RCC 7860 (cell line): ENCODE measurements around the gene NOP10.
"Not testable (repeated sequence)": the region's sequence is repeated elsewhere in the genome, so short reads cannot be mapped to it uniquely, and the experiment has no call there.

Experiments used
- DNase-seq: peaks from one replicate; pipeline ENCODE4 v3.0.0-alpha.2; 2015; ENCODE audit warnings: low spot score
- FAIRE-seq: peaks from 2 replicates; lab custom pipeline; 2012; peaks lifted over from hg19 to GRCh38; lab: Jason Lieb, UNC

Gene NOP10

GRCh38 chr15:34342737-34343575 is at the start of gene NOP10, which contains the start of gene NUTM1:
Gene NOP10 (minus strand): TSS chr15:34343136. CDS start chr15:34343073, 63 bp downstream.
Gene NUTM1 (plus strand): TSS chr15:34343315. CDS start chr15:34343697, 382 bp downstream.
- peak; percentile 79 for DNase-seq
- peak; percentile 51 for FAIRE-seq

- DNase-seq, FAIRE-seq: not testable (repeated sequence)
Observed at GRCh38 chr15:34389594-34390086, 46.7 kb upstream of the NOP10 start.

DNA sequence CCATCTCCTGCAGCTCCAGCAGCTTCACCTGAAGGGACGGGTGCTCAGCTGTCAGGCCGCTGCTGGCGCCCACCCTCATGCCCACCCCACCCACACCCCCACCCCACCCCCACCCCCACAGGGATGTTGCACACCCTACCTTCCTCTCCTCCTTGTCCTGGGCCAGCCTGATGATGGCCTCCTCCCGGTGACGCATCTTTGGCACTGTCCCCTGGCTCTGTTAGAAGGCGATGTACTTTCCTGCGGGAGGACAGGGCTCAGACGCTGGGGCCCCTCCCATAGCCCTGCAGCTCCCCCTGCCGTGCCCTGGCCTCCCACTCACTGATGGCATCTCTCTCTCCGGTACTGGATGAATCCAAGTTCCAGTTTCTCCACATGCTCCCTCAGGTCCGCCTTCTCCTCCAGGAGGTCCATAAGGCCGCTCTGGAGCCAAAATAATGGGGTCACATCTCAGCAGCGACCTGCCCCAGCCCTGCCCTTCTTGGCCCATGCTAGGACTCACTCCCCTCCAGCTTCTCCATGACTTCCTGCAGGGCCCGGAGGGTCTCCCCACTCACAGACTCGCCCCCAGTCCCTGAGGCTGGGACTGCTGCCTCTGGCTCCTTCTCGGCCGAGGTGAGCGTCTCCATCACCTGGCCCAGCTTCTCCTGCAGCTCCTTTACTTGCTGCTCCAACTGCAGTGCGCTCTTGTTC is 39.0 kb upstream of the NOP10 start:
- FAIRE-seq, DNase-seq: not testable (repeated sequence)

GRCh38 chr15:34380491-34380890 is 37.6 kb upstream of the NOP10 start:
- FAIRE-seq, DNase-seq: not testable (repeated sequence)

DNA sequence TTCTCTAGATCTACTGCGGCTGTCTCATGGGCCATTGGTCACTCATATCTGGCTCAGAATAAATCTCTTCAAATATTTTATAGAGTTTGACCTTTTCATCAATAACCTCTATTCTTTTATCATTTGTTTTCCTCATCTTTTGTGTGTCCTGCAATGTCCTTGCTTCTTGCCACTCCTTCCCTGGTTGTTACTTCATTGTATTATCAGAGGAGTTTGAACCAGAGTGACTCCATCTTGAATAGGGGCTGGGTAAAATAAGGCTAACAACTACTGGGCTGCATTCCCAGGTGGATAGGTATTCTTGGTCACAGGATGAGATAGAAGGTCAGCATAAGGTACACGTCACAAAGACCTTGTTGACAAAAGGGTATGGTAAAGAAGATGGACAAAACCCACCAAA is 33.9 kb upstream of the NOP10 start:
- FAIRE-seq, result no peak

GRCh38 chr15:34375541-34375940 is 32.6 kb upstream of the NOP10 start:
- FAIRE-seq, DNase-seq: not testable (repeated sequence)

More for the DNA sequence above, 33.9 kb upstream of the NOP10 start:
- DNase-seq, result no peak

DNA sequence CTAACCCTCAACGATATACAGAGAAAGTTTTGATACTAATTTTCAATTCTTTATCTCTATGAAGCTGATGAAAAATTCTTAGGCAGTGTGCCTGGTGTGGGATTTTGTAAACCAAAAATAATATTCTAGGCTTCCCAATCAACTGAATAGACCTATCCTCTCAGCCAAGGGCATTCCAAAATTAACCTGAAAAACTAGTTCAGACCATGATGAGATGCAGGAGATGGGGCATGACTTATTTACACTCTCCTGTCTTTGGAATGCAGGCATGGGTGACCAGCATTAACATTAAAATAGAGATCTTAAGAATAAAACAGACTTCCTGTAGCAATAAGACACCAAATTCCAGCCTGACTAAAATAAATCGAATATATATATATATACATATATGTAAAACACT is 31.9 kb upstream of the NOP10 start:
- DNase-seq, result no peak
- no peak for FAIRE-seq

- FAIRE-seq (no peak), DNase-seq (no peak)
Observed at GRCh38 chr15:34373951-34374350, 31.0 kb upstream of the NOP10 start.

DNA sequence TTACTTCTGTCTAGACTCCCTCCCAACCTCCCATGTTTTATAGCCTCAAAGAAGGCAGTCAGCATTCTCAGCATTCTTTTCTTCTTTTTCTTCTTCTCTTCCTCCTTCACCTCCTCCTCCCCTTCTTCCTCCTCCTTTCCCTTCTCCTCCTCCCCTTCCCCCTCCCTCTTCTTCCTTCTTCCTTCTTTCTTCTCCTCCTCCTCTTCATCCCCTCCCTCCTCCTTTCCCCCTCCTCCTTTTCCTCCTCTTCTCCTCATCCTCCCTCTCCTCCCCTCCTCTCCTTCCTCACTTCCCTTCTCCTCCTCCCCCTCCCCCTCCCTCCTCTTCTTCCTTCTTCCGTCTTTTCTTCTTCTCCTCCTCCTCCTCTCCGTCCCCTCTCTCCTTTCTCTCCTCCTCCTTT is 27.7 kb upstream of the NOP10 start:
- FAIRE-seq, result no peak
- no peak for DNase-seq

DNA sequence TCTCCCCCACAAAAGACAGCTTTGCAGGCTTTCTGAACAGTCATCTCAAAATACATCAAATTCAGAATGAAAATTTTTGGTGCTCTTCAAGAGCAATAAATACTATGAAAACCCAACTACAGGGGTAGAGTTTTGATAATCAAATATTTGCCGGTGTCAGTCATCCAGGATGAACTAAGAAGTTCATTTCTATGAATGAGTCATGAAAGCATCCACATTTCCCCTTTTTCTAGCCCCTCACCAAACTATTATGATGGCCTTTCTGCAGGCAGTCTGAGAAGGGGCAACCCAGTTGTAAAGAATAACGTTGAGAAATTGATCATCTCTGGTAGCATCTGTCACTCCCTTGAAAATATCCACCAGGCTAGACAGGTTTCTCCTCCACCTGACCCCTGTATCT is 27.2 kb upstream of the NOP10 start:
- FAIRE-seq, result no peak
- DNase-seq, result no peak

DNA sequence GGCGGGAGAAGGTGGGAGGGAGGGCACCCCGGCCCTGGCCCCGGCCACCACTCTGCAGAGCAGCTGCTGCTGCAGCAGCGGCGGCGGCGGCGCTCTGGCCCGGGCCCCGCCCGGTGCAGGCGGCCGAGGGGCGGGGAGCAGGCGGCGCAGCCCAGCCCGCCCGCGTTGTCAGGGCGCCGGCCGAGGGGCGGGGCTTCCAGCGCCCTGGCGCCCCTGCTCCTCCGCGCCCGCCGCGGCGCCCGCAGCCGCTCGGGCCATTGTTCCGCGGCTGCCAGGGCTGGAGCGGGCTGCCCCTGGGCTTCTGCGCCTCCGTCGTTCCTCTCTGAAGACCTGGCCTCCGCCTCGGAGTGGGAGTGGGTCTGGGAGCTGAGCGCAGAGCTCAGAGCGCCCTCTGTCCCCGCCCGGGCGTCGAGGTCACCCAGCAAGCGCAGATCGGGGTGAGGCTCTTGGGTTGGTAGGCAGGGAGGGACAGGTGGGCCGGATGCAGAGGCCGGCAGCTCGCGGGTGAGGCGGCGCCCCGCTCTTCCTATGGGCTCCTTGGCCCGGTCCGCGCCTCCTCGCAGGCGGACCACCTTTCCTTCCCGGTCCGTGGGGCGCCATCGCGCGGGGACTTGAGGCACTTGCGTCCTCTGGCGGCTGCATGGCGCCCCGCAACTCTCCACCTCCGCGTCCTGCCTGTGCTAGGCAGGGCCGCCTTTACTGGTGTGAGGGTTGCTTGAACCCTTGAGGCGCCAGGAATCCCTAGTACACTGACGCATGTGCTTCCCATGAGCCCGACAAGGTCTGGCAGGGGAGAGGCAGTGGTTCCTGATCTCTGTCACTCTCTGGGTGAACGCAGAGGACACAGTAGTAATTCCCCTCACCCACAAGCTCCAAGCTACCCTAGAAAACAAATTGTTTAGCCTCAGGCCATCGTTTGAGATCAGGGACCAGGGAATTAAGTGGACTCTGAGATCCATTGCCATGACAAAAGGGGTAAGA is 24.5 kb upstream of the NOP10 start, which contains the start of gene LPCAT4:
Gene LPCAT4, minus strand, starts transcription at position 96 of the 981 bp plus-strand sequence. CDS start 96 bp downstream, outside the sequence.
- DNase-seq (peak; percentile 72), FAIRE-seq (no peak)

DNA sequence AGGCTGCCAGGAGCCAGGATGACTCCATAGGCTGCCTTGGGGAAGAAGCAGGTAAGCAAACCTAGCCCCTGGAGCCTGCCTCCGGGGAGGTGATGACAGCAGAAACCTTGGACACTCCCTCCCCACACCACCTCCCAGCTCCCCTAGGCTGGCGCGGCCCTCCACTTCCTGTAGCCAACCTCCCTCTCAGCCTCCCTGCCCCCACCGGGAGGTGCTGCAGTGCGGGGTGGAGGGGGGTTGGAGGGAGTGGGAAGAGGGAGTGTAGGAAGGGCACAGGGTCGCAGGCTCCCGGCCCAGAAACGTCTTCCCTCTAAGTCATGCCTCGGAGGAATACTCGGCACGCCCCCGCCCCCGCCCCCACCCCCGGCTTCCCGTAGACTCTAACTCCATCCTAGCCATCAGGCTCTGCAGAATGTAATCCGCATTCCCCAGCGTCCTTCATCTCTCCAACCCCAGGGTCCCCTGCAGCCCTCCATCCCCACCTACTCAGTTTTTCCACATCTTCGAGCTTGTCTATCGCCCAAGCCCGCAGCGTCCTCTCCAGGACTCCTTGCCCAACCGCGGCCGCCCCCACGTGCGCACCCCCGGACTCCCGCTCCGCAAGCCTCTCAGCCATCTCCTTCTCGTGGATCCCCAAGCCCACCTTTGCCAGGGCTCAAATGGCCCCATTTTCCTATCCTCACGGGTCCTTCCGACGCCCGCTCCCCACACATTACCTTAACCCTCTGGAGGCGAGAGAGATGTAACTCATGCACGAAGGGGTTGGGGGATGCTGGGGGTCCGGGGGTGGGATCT is 23.5 kb upstream of the NOP10 start:
- FAIRE-seq (no peak), DNase-seq (peak; percentile 40)

DNA sequence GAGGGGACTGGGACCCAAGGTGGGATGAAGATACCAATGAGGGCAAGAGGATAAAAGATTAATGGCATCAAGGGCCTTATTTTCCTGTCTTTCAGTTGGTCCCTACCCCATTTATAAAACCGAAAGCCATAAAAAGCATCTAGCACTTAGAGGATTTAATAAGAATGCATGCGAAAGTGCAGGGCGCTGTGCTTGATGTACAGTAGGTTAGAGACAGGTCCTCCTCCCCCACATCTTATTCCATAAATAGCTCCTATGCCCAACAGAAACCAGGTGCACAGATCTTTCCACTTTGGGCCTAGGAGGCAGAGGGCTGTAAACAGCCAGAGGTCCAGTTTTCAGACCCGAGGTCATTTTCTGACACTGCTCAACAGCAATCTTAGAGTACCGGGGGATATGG is 22.9 kb upstream of the NOP10 start:
- DNase-seq (no peak), FAIRE-seq (no peak)

DNA sequence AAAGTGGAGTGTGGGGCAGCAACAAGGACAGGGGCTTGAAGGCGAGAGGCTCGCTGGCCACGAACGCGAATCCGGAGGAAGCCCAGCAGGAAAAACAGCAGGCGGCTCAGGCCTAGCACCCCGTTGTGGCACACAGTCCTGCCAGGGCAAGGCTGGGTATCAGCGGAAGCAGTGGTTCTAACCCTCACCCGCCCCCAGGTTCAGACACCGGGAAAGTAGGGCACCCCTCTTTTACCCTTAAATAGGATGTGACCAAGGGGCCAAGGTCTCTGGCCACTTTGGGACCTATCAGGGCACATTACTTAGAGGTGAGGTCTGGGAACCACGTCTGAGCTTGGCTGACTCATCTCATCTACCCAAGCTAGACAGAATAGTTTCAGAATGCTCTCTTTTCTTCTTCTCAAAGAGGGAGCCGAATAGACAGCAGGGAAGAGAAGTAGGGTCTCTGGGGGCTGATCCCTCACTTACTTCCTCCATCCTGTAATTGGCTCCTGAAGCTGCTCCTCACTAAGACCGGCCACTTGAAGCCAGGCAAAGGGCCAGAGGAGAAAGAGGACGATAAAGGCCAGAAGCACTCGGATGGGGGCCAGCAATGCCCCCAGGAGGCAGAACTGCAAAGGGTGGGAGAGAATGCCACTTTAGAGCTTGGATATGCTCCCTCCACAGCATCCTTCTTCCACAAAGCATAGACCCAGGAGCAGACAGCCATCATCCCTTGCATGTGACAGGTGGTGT is 22.3 kb upstream of the NOP10 start:
- FAIRE-seq (no peak), DNase-seq (no peak)

GRCh38 chr15:34364041-34364440 is 21.1 kb upstream of the NOP10 start:
- DNase-seq (no peak), FAIRE-seq (no peak)

- no peak for FAIRE-seq
- no peak for DNase-seq
Observed at GRCh38 chr15:34362047-34362773, 19.3 kb upstream of the NOP10 start.

GRCh38 chr15:34361278-34361677 is 18.3 kb upstream of the NOP10 start:
- FAIRE-seq, result no peak
- no peak for DNase-seq

DNA sequence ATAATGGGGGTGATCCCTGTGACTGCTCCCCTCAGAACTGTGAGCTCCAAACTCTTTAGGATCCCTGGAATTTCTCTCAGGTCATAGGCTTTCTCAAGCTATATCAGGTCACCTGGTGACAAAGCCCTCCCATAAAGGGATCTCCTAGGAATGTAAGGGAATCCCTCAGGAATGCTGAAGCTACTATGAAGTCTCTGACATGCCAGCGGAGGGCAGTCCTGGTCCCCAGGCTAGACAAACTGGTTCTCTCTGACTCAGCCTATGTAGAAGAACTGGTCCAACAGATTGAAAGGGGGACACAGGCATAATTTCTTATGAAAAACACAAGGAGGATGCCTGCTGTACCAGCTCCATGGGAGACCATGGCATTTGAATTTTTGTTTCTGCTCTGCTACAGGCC is 17.4 kb upstream of the NOP10 start:
- FAIRE-seq (no peak), DNase-seq (no peak)
